Neuronal stem cell (in vitro differentiated cells): ENCODE data around the gene DDHD1.

ENCODE experiments used
- DNase-seq: peaks from one replicate; pipeline ENCODE4 v3.0.0-alpha.2; 2013; ENCODE audit warnings: low spot score
- H2AFZ ChIP-seq: one replicate; pipeline ENCODE4 v1.6.1; 2013; ENCODE audit warnings: mild to moderate bottlenecking, low read length, inconsistent platforms
- H2AK5ac ChIP-seq: 2 replicates; pipeline ENCODE4 v1.6.1; 2013; ENCODE audit warnings: low read depth, mild to moderate bottlenecking, inconsistent platforms, low read length, moderate library complexity, mixed read lengths
- H2BK120ac ChIP-seq: 2 replicates; pipeline ENCODE4 v1.6.1; 2013; ENCODE audit warnings: low read depth, mild to moderate bottlenecking, inconsistent platforms, low read length, moderate library complexity, mixed read lengths
- H2BK12ac ChIP-seq: one replicate; pipeline ENCODE4 v1.6.1; 2013; ENCODE audit warnings: low read length, inconsistent platforms
- H2BK15ac ChIP-seq: 2 replicates; pipeline ENCODE4 v1.6.1; 2013; ENCODE audit warnings: mild to moderate bottlenecking, low read length, inconsistent platforms, mixed read lengths
- H2BK5ac ChIP-seq: one replicate; pipeline ENCODE4 v1.6.1; 2013; ENCODE audit warnings: inconsistent platforms, mild to moderate bottlenecking, low read length, moderate library complexity
- H3K14ac ChIP-seq: one replicate; pipeline ENCODE4 v1.6.1; 2013; ENCODE audit warnings: low read length, inconsistent platforms
- H3K18ac ChIP-seq: 2 replicates; pipeline ENCODE4 v1.6.1; 2013; ENCODE audit warnings: low read length, inconsistent platforms
- H3K23ac ChIP-seq: 2 replicates; pipeline ENCODE4 v1.6.1; 2013; ENCODE audit warnings: low read depth, mild to moderate bottlenecking, mixed read lengths, low read length, inconsistent platforms; ENCODE audit not compliant: poor library complexity
- H3K27ac ChIP-seq: replicated peaks from 3 replicates; pipeline ENCODE4 v1.5.1; 2013; ENCODE audit warnings: low read length, inconsistent platforms
- H3K27me3 ChIP-seq, 3 experiments: 2 replicates each; pipeline ENCODE4 v1.6.1; 2013; ENCODE audit warnings: low read length in 3 of 3, mild to moderate bottlenecking in 2 of 3, inconsistent platforms in 1 of 3, low read depth in 1 of 3, mixed read lengths in 1 of 3, moderate library complexity in 1 of 3; ENCODE audit not compliant: control insufficient read depth in 3 of 3, insufficient read depth in 3 of 3
- H3K36me3 ChIP-seq, 2 donors: replicated peaks in 1 of 2; 2 replicates each; pipeline ENCODE4 v1.6.1; 2013; ENCODE audit warnings: low read length in 2 of 2; ENCODE audit not compliant: control insufficient read depth in 2 of 2, insufficient read depth in 2 of 2
- H3K4ac ChIP-seq: 2 replicates; pipeline ENCODE4 v1.6.1; 2013; ENCODE audit warnings: inconsistent platforms, mild to moderate bottlenecking, low read length, moderate library complexity
- H3K4me1 ChIP-seq, 2 donors: 1 replicate in 1 of 2; 2 replicates in 1 of 2; pipeline ENCODE4 v1.6.1; 2013; ENCODE audit warnings: low read length in 2 of 2, low read depth in 1 of 2; ENCODE audit not compliant: control insufficient read depth in 2 of 2, insufficient read depth in 1 of 2
- H3K4me2 ChIP-seq: one replicate; pipeline ENCODE4 v1.6.1; 2013; ENCODE audit warnings: mild to moderate bottlenecking, low read length, inconsistent platforms; ENCODE audit not compliant: insufficient read depth, poor library complexity, severe bottlenecking
- H3K4me3 ChIP-seq, 2 donors: 2 replicates each; pipeline ENCODE4 v1.5.1; 2013; ENCODE audit warnings: low read length in 2 of 2, mild to moderate bottlenecking in 2 of 2, inconsistent platforms in 1 of 2, moderate library complexity in 1 of 2
- H3K79me1 ChIP-seq: one replicate; pipeline ENCODE4 v1.6.1; 2013; ENCODE audit warnings: low read depth, mild to moderate bottlenecking, inconsistent platforms, low read length, moderate library complexity
- H3K9ac ChIP-seq: one replicate; pipeline ENCODE4 v1.6.1; 2013; ENCODE audit warnings: mild to moderate bottlenecking, low read depth, low read length, inconsistent platforms; ENCODE audit not compliant: poor library complexity
- H3K9me3 ChIP-seq, 2 donors: replicated peaks in 1 of 2; 2 replicates each; pipeline versions ENCODE3 to v1.6.1; 2013; ENCODE audit warnings: low read length in 2 of 2, mild to moderate bottlenecking in 2 of 2, inconsistent platforms in 1 of 2, low read depth in 1 of 2, mixed read lengths in 1 of 2, moderate library complexity in 1 of 2; ENCODE audit not compliant: control insufficient read depth in 2 of 2, insufficient read depth in 1 of 2
- H4K8ac ChIP-seq: one replicate; pipeline ENCODE4 v1.6.1; 2013; ENCODE audit warnings: low read depth, mild to moderate bottlenecking, inconsistent platforms, low read length, moderate library complexity
- H4K91ac ChIP-seq: one replicate; pipeline ENCODE4 v1.6.1; 2013; ENCODE audit warnings: low read length, low read depth, mild to moderate bottlenecking, inconsistent platforms; ENCODE audit not compliant: poor library complexity
- WGBS, 2 donors: extraction: QIAGEN DNeasy Blood & Tissue Kit; methylation state at CpG; one replicate each; pipeline ENCODE4 v1.1.7; 2013; ENCODE audit warnings: missing lambda C conversion rate in 2 of 2, mixed read lengths in 1 of 2; ENCODE audit not compliant: insufficient read length in 2 of 2, insufficient replicate concordance in 1 of 2; ENCODE audit errors: extremely low coverage in 2 of 2; 5-methylcytosine and 5-hydroxymethylcytosine counted together

Gene DDHD1

GRCh38 chr14:53190938-53191337 is 37.8 kb upstream of the DDHD1 start:
- Histone ChIP-seq H3K4me1 (no peaks in the 10 kb centered on the region), H3K14ac (no peak overlapping the region), H3K4me3 (no peak overlapping the region), H3K4ac (no peak overlapping the region), H3K79me1 (no peaks in the 10 kb centered on the region), H3K18ac (no peak overlapping the region), H2BK120ac (no peak overlapping the region), H2BK5ac (no peak overlapping the region), H4K91ac (no peak overlapping the region), H3K23ac (no peak overlapping the region), H2AK5ac (no peak overlapping the region), H3K4me2 (no peak overlapping the region), H2AFZ (no peak overlapping the region), H2BK12ac (no peak overlapping the region), H3K27me3 (no peaks in the 10 kb centered on the region), H3K9ac (no peak overlapping the region), H3K9me3 (peaks cover 0 to 1% of the 10 kb centered on the region in 2 donors), H3K27ac (no peak overlapping the region), H2BK15ac (no peak overlapping the region), H3K36me3 (no peaks in the 10 kb centered on the region), H4K8ac (no peak overlapping the region)
- WGBS, 2 donors, result no CpG with 5 or more reads among the region's 2 CpGs
- no peak for DNase-seq

GRCh38 chr14:53187921-53188463 is 34.9 kb upstream of the DDHD1 start:
- H2BK12ac ChIP-seq, result no peak overlapping the region
- no peaks in the 10 kb centered on the region for H3K4me1 ChIP-seq
- H3K4ac ChIP-seq, result no peak overlapping the region
- H3K23ac ChIP-seq, result no peak overlapping the region
- no peak overlapping the region for H3K9ac ChIP-seq
- no peak overlapping the region for H3K14ac ChIP-seq
- no peak overlapping the region for H2BK120ac ChIP-seq
- no peak overlapping the region for H2AFZ ChIP-seq
- H2BK5ac ChIP-seq, result no peak overlapping the region
- no peak overlapping the region for H4K8ac ChIP-seq
- no peak overlapping the region for H2BK15ac ChIP-seq
- H3K79me1 ChIP-seq, result no peaks in the 10 kb centered on the region
- no CpG with 5 or more reads among the region's 5 CpGs for WGBS, 2 donors
- H3K27me3 ChIP-seq, result no peaks in the 10 kb centered on the region
- no peak overlapping the region for H3K27ac ChIP-seq
- no peaks in the 10 kb centered on the region for H3K9me3 ChIP-seq
- no peak overlapping the region for H3K4me2 ChIP-seq
- no peaks in the 10 kb centered on the region for H3K36me3 ChIP-seq
- no peak overlapping the region for H3K18ac ChIP-seq
- DNase-seq, result no peak
- no peak overlapping the region for H2AK5ac ChIP-seq
- no peak overlapping the region for H3K4me3 ChIP-seq
- no peak overlapping the region for H4K91ac ChIP-seq

- H4K8ac ChIP-seq, result no peak overlapping the region
- no peak overlapping the region for H3K9ac ChIP-seq
- no peak overlapping the region for H3K18ac ChIP-seq
- H3K14ac ChIP-seq, result no peak overlapping the region
- no peak overlapping the region for H3K4ac ChIP-seq
- no peak overlapping the region for H2BK5ac ChIP-seq
- no peak overlapping the region for H2BK12ac ChIP-seq
- H3K4me2 ChIP-seq, result no peak overlapping the region
- no peak overlapping the region for H2AFZ ChIP-seq
- H3K9me3 ChIP-seq, result peaks cover 0 to 2% of the 10 kb centered on the region in 2 donors
- H4K91ac ChIP-seq, result no peak overlapping the region
- no peak overlapping the region for H3K23ac ChIP-seq
- H3K27ac ChIP-seq, result no peak overlapping the region
- H3K79me1 ChIP-seq, result no peaks in the 10 kb centered on the region
- H2AK5ac ChIP-seq, result no peak overlapping the region
- no peak overlapping the region for H3K4me3 ChIP-seq
- WGBS, 2 donors, result no CpG with 5 or more reads among the region's 1 CpG
- no peaks in the 10 kb centered on the region for H3K4me1 ChIP-seq
- H3K27me3 ChIP-seq, result no peaks in the 10 kb centered on the region
- H3K36me3 ChIP-seq, result no peaks in the 10 kb centered on the region
- DNase-seq, result no peak
- no peak overlapping the region for H2BK120ac ChIP-seq
- no peak overlapping the region for H2BK15ac ChIP-seq
Observed at GRCh38 chr14:53186532-53186931, 33.4 kb upstream of the DDHD1 start.

GRCh38 chr14:53183611-53184010 is 30.5 kb upstream of the DDHD1 start:
- no peak overlapping the region for H2AFZ ChIP-seq
- no peaks in the 10 kb centered on the region for H3K79me1 ChIP-seq
- no peak overlapping the region for H3K18ac ChIP-seq
- H3K14ac ChIP-seq, result no peak overlapping the region
- H3K4me2 ChIP-seq, result no peak overlapping the region
- H3K23ac ChIP-seq, result no peak overlapping the region
- no peak overlapping the region for H2BK120ac ChIP-seq
- H3K27ac ChIP-seq, result no peak overlapping the region
- no peak overlapping the region for H3K9ac ChIP-seq
- DNase-seq, result no peak
- no peak overlapping the region for H2BK5ac ChIP-seq
- no peak overlapping the region for H2BK15ac ChIP-seq
- no peaks in the 10 kb centered on the region for H3K36me3 ChIP-seq
- H3K4me1 ChIP-seq, result peaks cover 0 to 2% of the 10 kb centered on the region in 2 donors
- no CpG with 5 or more reads among the region's 2 CpGs for WGBS, 2 donors
- H2BK12ac ChIP-seq, result no peak overlapping the region
- no peaks in the 10 kb centered on the region for H3K27me3 ChIP-seq
- no peak overlapping the region for H4K91ac ChIP-seq
- H4K8ac ChIP-seq, result no peak overlapping the region
- H3K4me3 ChIP-seq, result no peak overlapping the region
- H3K9me3 ChIP-seq, result peaks cover 0 to 2% of the 10 kb centered on the region in 2 donors
- no peak overlapping the region for H2AK5ac ChIP-seq
- no peak overlapping the region for H3K4ac ChIP-seq
